ENCODE data around the gene RBMS3. TPM values are rescaled to one million over a fixed set of nuclear protein-coding genes. Genes with fewer than 3 reads are reported as not detected.

RBMS3 gene
- total and polyA plus RNA-seq, 4 donors: 4.8 to 117 (median 29.4) TPM

DNA sequence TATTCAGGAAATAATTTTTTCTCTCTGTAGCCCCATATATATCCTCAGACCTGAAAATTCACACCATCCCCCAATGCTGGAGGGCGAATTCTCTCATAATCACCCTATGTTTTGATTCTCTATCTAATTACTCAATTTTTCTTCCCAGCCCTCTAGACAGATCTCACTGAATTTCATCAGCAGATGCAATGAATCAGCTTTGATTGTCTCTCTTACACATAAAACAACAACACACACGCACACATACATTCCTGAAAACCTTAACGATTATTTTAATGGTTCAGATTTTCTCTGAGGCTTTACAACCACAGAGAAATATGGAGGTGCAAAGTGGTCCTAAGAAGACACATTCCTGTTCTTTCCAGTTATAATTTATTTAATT, 11.1 kb downstream of the RBMS3 start:
- TF ChIP-seq, protein P1, sequence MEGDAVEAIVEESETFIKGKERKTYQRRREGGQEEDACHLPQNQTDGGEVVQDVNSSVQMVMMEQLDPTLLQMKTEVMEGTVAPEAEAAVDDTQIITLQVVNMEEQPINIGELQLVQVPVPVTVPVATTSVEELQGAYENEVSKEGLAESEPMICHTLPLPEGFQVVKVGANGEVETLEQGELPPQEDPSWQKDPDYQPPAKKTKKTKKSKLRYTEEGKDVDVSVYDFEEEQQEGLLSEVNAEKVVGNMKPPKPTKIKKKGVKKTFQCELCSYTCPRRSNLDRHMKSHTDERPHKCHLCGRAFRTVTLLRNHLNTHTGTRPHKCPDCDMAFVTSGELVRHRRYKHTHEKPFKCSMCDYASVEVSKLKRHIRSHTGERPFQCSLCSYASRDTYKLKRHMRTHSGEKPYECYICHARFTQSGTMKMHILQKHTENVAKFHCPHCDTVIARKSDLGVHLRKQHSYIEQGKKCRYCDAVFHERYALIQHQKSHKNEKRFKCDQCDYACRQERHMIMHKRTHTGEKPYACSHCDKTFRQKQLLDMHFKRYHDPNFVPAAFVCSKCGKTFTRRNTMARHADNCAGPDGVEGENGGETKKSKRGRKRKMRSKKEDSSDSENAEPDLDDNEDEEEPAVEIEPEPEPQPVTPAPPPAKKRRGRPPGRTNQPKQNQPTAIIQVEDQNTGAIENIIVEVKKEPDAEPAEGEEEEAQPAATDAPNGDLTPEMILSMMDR (IDR thresholded peaks at IDR 0.05; ENCODE audit: control extremely low read depth, extremely low read depth): no peak
- H3K4me1 ChIP-seq (ENCODE audit: control insufficient read depth in 5 of 5, insufficient read depth in 5 of 5, low read length in 5 of 5): peaks cover 0 to 11% (median 2%) of the 10 kb centered on the region in 5 donors
- 93 to 94% methylated on average over 3 of the region's 3 CpGs for WGBS, 2 donors
- peaks cover 0 to 24% (median 4%) of the 10 kb centered on the region in 4 donors for H3K36me3 ChIP-seq (ENCODE audit: control insufficient read depth in 4 of 4, insufficient read depth in 4 of 4, low read length in 4 of 4)
- H3K27me3 ChIP-seq (ENCODE audit: control insufficient read depth in 3 of 3, insufficient read depth in 3 of 3, low read length in 2 of 3): no peaks in the 10 kb centered on the region
- DNase-seq (no peak), ATAC-seq (ENCODE audit: insufficient read depth, low FRiP score) (no peak)
- no peak overlapping the region for H3K4me3 ChIP-seq
- no peaks in the 10 kb centered on the region for H3K9me3 ChIP-seq (ENCODE audit: control insufficient read depth in 4 of 4, insufficient read depth in 3 of 4, low read length in 3 of 4)
- no peak overlapping the region for H3K9ac ChIP-seq (ENCODE audit: insufficient read depth in 1 of 2, low read length in 2 of 2)
- no peak overlapping the region for H3K27ac ChIP-seq (ENCODE audit: low read depth in 1 of 2, low read length in 1 of 2)

DNA sequence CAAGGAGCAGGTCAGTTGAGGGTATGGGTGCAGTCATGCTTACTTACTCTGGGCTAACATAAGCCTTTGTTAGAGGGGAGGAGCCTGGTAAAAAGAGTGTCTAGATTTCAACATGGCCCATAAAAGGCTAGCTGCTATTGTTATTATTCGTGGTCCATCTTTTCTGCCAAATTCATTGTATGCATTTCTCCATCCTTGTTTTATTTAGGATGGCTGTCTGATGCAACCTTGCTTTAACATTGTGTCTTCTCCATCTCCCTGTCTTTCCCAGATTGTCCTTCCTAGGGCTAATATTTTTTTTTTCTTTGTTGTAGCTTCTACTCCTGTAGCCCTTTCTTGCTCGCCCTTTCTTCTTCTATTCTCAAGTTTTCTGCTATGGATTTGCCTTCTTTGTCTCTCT, 12.6 kb downstream of the RBMS3 start:
- TF ChIP-seq, protein P1 (IDR thresholded peaks at IDR 0.05; ENCODE audit: control extremely low read depth, extremely low read depth): no peak

DNA sequence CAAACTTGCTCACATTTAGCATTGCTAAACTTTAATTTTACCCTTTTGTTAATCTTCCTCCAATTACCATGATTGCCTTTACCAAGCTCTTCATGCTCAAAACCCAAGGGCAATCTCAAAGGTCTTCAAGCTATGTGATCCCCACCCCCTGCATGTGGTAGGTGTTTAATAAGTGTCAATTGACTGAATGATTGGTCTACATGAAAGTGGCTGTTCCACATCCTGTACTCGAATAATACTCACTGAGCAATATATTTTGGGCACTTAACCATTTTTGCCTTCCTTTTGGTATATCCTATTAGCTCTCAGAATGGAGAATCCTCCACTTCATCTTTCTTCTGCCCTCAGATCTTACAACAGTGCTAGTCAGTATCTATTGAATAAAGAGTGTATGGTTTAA, 17.1 kb downstream of the RBMS3 start:
- Histone ChIP-seq H3K4me3 (no peak overlapping the region), H3K27ac (ENCODE audit: low read depth in 1 of 2, low read length in 1 of 2) (no peak overlapping the region), H3K9ac (ENCODE audit: insufficient read depth in 1 of 2, low read length in 2 of 2) (no peak overlapping the region), H3K9me3 (ENCODE audit: control insufficient read depth in 4 of 4, insufficient read depth in 3 of 4, low read length in 3 of 4) (no peaks in the 10 kb centered on the region), H3K36me3 (ENCODE audit: control insufficient read depth in 4 of 4, insufficient read depth in 4 of 4, low read length in 4 of 4) (peaks cover 0 to 8% (median 2%) of the 10 kb centered on the region in 4 donors), H3K27me3 (ENCODE audit: control insufficient read depth in 3 of 3, insufficient read depth in 3 of 3, low read length in 2 of 3) (no peaks in the 10 kb centered on the region), H3K4me1 (ENCODE audit: control insufficient read depth in 5 of 5, insufficient read depth in 5 of 5, low read length in 5 of 5) (peaks cover 0 to 6% (median 0%) of the 10 kb centered on the region in 5 donors)
- 75 to 90% methylated on average over 1 of the region's 1 CpG for WGBS, 2 donors
- TF ChIP-seq, protein P1 (IDR thresholded peaks at IDR 0.05; ENCODE audit: control extremely low read depth, extremely low read depth): no peak
- DNase-seq (no peak), ATAC-seq (ENCODE audit: insufficient read depth, low FRiP score) (no peak)

More for the DNA sequence above, 12.6 kb downstream of the RBMS3 start:
- H3K9me3 ChIP-seq (ENCODE audit: control insufficient read depth in 4 of 4, insufficient read depth in 3 of 4, low read length in 3 of 4): no peaks in the 10 kb centered on the region
- no peaks in the 10 kb centered on the region for H3K27me3 ChIP-seq (ENCODE audit: control insufficient read depth in 3 of 3, insufficient read depth in 3 of 3, low read length in 2 of 3)
- H3K4me1 ChIP-seq (ENCODE audit: control insufficient read depth in 5 of 5, insufficient read depth in 5 of 5, low read length in 5 of 5): peaks cover 0 to 9% (median 2%) of the 10 kb centered on the region in 5 donors
- ATAC-seq (ENCODE audit: insufficient read depth, low FRiP score) (no peak), DNase-seq (no peak)
- H3K36me3 ChIP-seq (ENCODE audit: control insufficient read depth in 4 of 4, insufficient read depth in 4 of 4, low read length in 4 of 4): peaks cover 0 to 24% (median 4%) of the 10 kb centered on the region in 4 donors
- H3K27ac ChIP-seq (ENCODE audit: low read depth in 1 of 2, low read length in 1 of 2): no peak overlapping the region
- no peak overlapping the region for H3K9ac ChIP-seq (ENCODE audit: insufficient read depth in 1 of 2, low read length in 2 of 2)
- 41 to 48% methylated on average over 2 of the region's 2 CpGs for WGBS, 2 donors
- no peak overlapping the region for H3K4me3 ChIP-seq

Data from lung (tissue), 12 donors.